H1 (cell line): ENCODE measurements around the gene BIRC7. TPM values are rescaled to one million over a fixed set of nuclear protein-coding genes. Genes with fewer than 3 reads are reported as not detected.

Experiments
- CTCF ChIA-PET: fragments of 300-600 bp; sonication (Branson Sonifier 250); formaldehyde crosslinking; loops from one replicate; lab custom pipeline; 2021; ENCODE audit not compliant: partially characterized antibody; lab: Charles Lee
- POLR2A ChIA-PET: fragments of 300-600 bp; sonication (Branson Sonifier 250); formaldehyde crosslinking; loops from one replicate; lab custom pipeline; 2021; ENCODE audit warnings: inconsistent platforms; ENCODE audit not compliant: partially characterized antibody; lab: Charles Lee
- DNase-seq, 2 experiments: peaks; one replicate each; pipeline versions ENCODE4 v3.0.0 to v3.0.0-alpha.2; 2010 to 2022; ENCODE audit warnings: low spot score in 2 of 2, low read depth in 1 of 2, mixed read lengths in 1 of 2
- FAIRE-seq: peaks from 2 replicates; lab custom pipeline; 2011; peaks lifted over from hg19 to GRCh38; lab: Jason Lieb, UNC
- H2AFZ ChIP-seq: 2 replicates; pipeline ENCODE4 v1.8.1; 2012; ENCODE audit warnings: low read length, inconsistent platforms
- H2AK5ac ChIP-seq: 2 replicates; pipeline ENCODE4 v1.6.1; 2013; ENCODE audit warnings: low read depth, low read length
- H2BK120ac ChIP-seq: replicated peaks from 2 replicates; pipeline ENCODE3; 2013; ENCODE audit warnings: low read depth, low read length, inconsistent platforms
- H2BK12ac ChIP-seq: 2 replicates; pipeline ENCODE4 v1.6.1; 2013; ENCODE audit warnings: low read depth, low read length
- H2BK15ac ChIP-seq: 2 replicates; pipeline ENCODE4 v1.6.1; 2013; ENCODE audit warnings: low read length
- H2BK20ac ChIP-seq: 2 replicates; pipeline ENCODE4 v1.6.1; 2013; ENCODE audit warnings: low read length
- H2BK5ac ChIP-seq: 2 replicates; pipeline ENCODE4 v1.6.1; 2013; ENCODE audit warnings: low read depth, low read length
- H3K14ac ChIP-seq: 2 replicates; pipeline ENCODE4 v1.6.1; 2013; ENCODE audit warnings: inconsistent platforms; ENCODE audit not compliant: insufficient read length
- H3K18ac ChIP-seq: 2 replicates; pipeline ENCODE4 v1.6.1; 2013; ENCODE audit warnings: low read length; ENCODE audit errors: extremely low read depth
- H3K23ac ChIP-seq: 2 replicates; pipeline ENCODE4 v1.6.1; 2013; ENCODE audit warnings: inconsistent platforms; ENCODE audit not compliant: insufficient read length
- H3K23me2 ChIP-seq: 2 replicates; pipeline ENCODE4 v1.6.1; 2013; ENCODE audit warnings: low read depth, low read length
- H3K27ac ChIP-seq: 2 replicates; pipeline ENCODE4 v1.6.1; 2011; ENCODE audit warnings: low read depth, low read length, inconsistent platforms
- H3K27me3 ChIP-seq, 4 experiments: replicated peaks in 1 of 4; 1 replicate in 1 of 4; 2 replicates in 3 of 4; pipeline versions ENCODE4 v1.6.1 to v1.8.1; 2011 to 2013; ENCODE audit warnings: low read length in 3 of 4, mild to moderate bottlenecking in 3 of 4, inconsistent platforms in 2 of 4, mixed read lengths in 2 of 4, moderate library complexity in 1 of 4; ENCODE audit not compliant: control insufficient read depth in 3 of 4, insufficient read depth in 3 of 4; ENCODE audit errors: extremely low read depth in 1 of 4
- H3K36me3 ChIP-seq, 4 experiments: 2 replicates each; pipeline versions ENCODE4 v1.6.1 to v1.8.1; 2011 to 2013; ENCODE audit warnings: mild to moderate bottlenecking in 4 of 4, low read length in 3 of 4, moderate library complexity in 2 of 4, control low read depth in 1 of 4, inconsistent platforms in 1 of 4; ENCODE audit not compliant: insufficient read depth in 4 of 4, control insufficient read depth in 2 of 4
- H3K4ac ChIP-seq: replicated peaks from 2 replicates; pipeline ENCODE3; 2013; ENCODE audit warnings: low read length, low read depth, mixed read lengths, inconsistent platforms; ENCODE audit not compliant: insufficient read length
- H3K4me1 ChIP-seq, 4 experiments: replicated peaks in 1 of 4; 1 replicate in 1 of 4; 2 replicates in 3 of 4; pipeline versions ENCODE4 v1.6.1 to v1.8.1; 2011 to 2013; ENCODE audit warnings: low read length in 3 of 4, inconsistent platforms in 2 of 4, mixed read lengths in 1 of 4; ENCODE audit not compliant: insufficient read depth in 4 of 4, control insufficient read depth in 3 of 4
- H3K4me2 ChIP-seq, 2 experiments: 2 replicates each; pipeline versions ENCODE4 v1.6.1 to v1.8.1; 2011 to 2013; ENCODE audit warnings: low read depth in 2 of 2, low read length in 2 of 2, control low read depth in 1 of 2, inconsistent platforms in 1 of 2, mild to moderate bottlenecking in 1 of 2; ENCODE audit not compliant: insufficient read depth in 1 of 2
- H3K4me3 ChIP-seq, 4 experiments: fragments of 200-600, 300-600 bp in 1 of 4; sonication (generic), shearing (Covaris generic), sonication (Bioruptor Twin) in 1 of 4; 2 replicates each; pipeline versions ENCODE4 v1.5.1 to v1.8.1; 2011 to 2016; ENCODE audit warnings: low read length in 4 of 4, low read depth in 3 of 4, control low read depth in 2 of 4, inconsistent platforms in 2 of 4, mild to moderate bottlenecking in 2 of 4, mixed read lengths in 1 of 4, moderate library complexity in 1 of 4; ENCODE audit not compliant: insufficient read depth in 2 of 4; ENCODE audit errors: extremely low read depth in 1 of 4
- H3K56ac ChIP-seq: replicated peaks from 2 replicates; pipeline ENCODE3; 2013; ENCODE audit warnings: low read depth, mild to moderate bottlenecking, mixed read lengths, low read length, inconsistent platforms; ENCODE audit not compliant: insufficient read length
- H3K79me1 ChIP-seq: 2 replicates; pipeline ENCODE4 v1.6.1; 2013; ENCODE audit warnings: low read depth, low read length, control low read depth
- H3K79me2 ChIP-seq, 2 experiments: 2 replicates each; pipeline versions ENCODE4 v1.6.1 to v1.8.1; 2012 to 2013; ENCODE audit warnings: low read length in 2 of 2, mild to moderate bottlenecking in 2 of 2, inconsistent platforms in 1 of 2; ENCODE audit not compliant: insufficient read depth in 2 of 2, control insufficient read depth in 1 of 2
- H3K9ac ChIP-seq, 4 experiments: replicated peaks in 1 of 4; 1 replicate in 1 of 4; 2 replicates in 3 of 4; pipeline versions ENCODE4 v1.6.1 to v1.8.1; 2011 to 2013; ENCODE audit warnings: low read depth in 3 of 4, low read length in 3 of 4, control low read depth in 2 of 4, mild to moderate bottlenecking in 2 of 4, moderate library complexity in 2 of 4, inconsistent platforms in 1 of 4; ENCODE audit errors: extremely low read depth in 1 of 4
- H3K9me3 ChIP-seq, 2 experiments: 2 replicates each; pipeline versions ENCODE4 v1.6.1 to v1.8.1; 2012 to 2013; ENCODE audit warnings: mild to moderate bottlenecking in 2 of 2, moderate library complexity in 2 of 2, control low read depth in 1 of 2, inconsistent platforms in 1 of 2, low read depth in 1 of 2, low read length in 1 of 2, mixed read lengths in 1 of 2; ENCODE audit not compliant: insufficient read depth in 2 of 2
- H4K20me1 ChIP-seq, 2 experiments: replicated peaks in 1 of 2; 2 replicates each; pipeline versions ENCODE3 to v1.8.1; 2011 to 2013; ENCODE audit warnings: inconsistent platforms in 2 of 2, low read length in 2 of 2, mild to moderate bottlenecking in 1 of 2; ENCODE audit not compliant: insufficient read depth in 2 of 2, control insufficient read depth in 1 of 2
- H4K5ac ChIP-seq: 2 replicates; pipeline ENCODE4 v1.6.1; 2013; ENCODE audit warnings: low read length, low read depth, mixed read lengths, inconsistent platforms; ENCODE audit not compliant: insufficient read length
- H4K8ac ChIP-seq: 2 replicates; pipeline ENCODE4 v1.8.0; 2013; ENCODE audit warnings: mild to moderate bottlenecking, moderate library complexity, low read length, inconsistent platforms; ENCODE audit not compliant: insufficient read depth; ENCODE audit errors: extremely low read depth
- H4K91ac ChIP-seq: replicated peaks from 2 replicates; pipeline ENCODE3; 2013; ENCODE audit warnings: low read length, mixed read lengths, inconsistent platforms; ENCODE audit not compliant: insufficient read length
- EP300 ChIP-seq, 2 experiments: IDR thresholded peaks; 1 replicate in 1 of 2; 2 replicates in 1 of 2; pipeline ENCODE4 v1.6.1; 2011 to 2012; ENCODE audit warnings: low read depth in 2 of 2, low read length in 2 of 2, mild to moderate bottlenecking in 2 of 2, borderline replicate concordance in 1 of 2, inconsistent platforms in 1 of 2, moderate library complexity in 1 of 2
- POU5F1 ChIP-seq: IDR thresholded peaks from 2 replicates; pipeline ENCODE4 v1.6.1; 2011; ENCODE audit warnings: low read depth, mild to moderate bottlenecking, low read length, moderate library complexity
- WGBS, 2 experiments: shearing (Covaris generic) in 1 of 2; methylation state at CpG; one replicate each; pipeline versions ENCODE4 v1.1.6 to v1.1.7; 2013 to 2015; ENCODE audit warnings: low lambda C conversion rate in 2 of 2, mixed read lengths in 2 of 2, inconsistent platforms in 1 of 2, low coverage in 1 of 2, missing lambda C conversion rate in 1 of 2; ENCODE audit not compliant: insufficient replicate concordance in 2 of 2, insufficient coverage in 1 of 2, insufficient read length in 1 of 2; ENCODE audit errors: extremely low coverage in 1 of 2, missing lambda C conversion rate in 1 of 2; 5-methylcytosine and 5-hydroxymethylcytosine counted together
- polyA plus RNA-seq, 7 experiments: library from polyadenylated mRNA; depleted of rRNA in 3 of 7; stranded (reverse) in 5 of 7; unstranded in 2 of 7; fragments of >200 nt in 5 of 7; fragments of 200-250 nt in 2 of 7; gene quantifications; 1 replicate in 5 of 7; 2 replicates in 1 of 7; 4 replicates in 1 of 7; pipeline versions ENCODE4 v1.2.1 to v1.2.3, GENCODE V29; 2011 to 2013; ENCODE audit warnings: missing spikeins in 2 of 7, mixed read lengths in 2 of 7
- total RNA-seq: library from RNA; stranded (reverse); fragmentation: NEBNext Ultra II Directional; extraction: Animal tissue kit (Norgen Biotek cat#: 25700); gene quantifications from 2 replicates; pipeline ENCODE4 v1.2.1, GENCODE V29; 2021

The BIRC7 gene
- total and polyA plus RNA-seq, 2 of the 8 experiments (the other 6 are each of a cell fraction or from before 2014, with no cell fraction given): 0.11 to 0.41 TPM

DNA sequence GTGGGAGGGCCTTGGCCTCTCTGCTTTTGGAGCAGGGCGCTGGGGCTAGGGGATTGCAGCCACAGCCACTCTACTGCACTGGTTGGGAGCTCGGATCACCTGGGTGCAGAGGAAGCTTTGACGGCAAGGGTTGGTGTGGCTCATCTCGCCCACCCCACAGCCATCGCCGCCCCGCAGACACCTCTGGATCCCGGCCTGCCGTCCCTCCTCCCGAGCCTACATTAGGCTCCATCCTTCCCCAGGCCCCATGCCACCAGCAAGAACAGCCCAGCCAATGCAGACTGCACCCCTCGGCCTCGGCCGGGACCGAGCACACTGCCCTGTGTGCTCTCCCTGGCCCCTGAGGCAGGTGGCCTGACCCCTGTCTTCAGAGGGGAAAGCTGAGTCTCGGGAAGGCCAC is 24.8 kb downstream of the BIRC7 start:
- H3K56ac ChIP-seq: no peak overlapping the region
- no peak overlapping the region for H3K27ac ChIP-seq
- no peak overlapping the region for H3K4me3 ChIP-seq
- no peaks in the 10 kb centered on the region for H3K9me3 ChIP-seq
- H2BK5ac ChIP-seq: no peak overlapping the region
- no peak overlapping the region for H2BK20ac ChIP-seq
- no peak overlapping the region for H2BK120ac ChIP-seq
- no peak overlapping the region for H2BK12ac ChIP-seq
- no peak overlapping the region for H3K23ac ChIP-seq
- H3K9ac ChIP-seq: no peak overlapping the region
- CTCF ChIA-PET: interaction anchor here (0.9 to 4.1 kb wide), 7 partner anchors 11 to 36 kb away, joined by 3 to 40 read pairs (median 5); no protein-coding TSS in a partner anchor
- TF ChIP-seq EP300 (IDR thresholded peaks at IDR 0.05; ENCODE audit: borderline replicate concordance in 1 of 2, low read depth in 2 of 2, low read length in 2 of 2) (no peak), POU5F1 (no peak)
- 0 out of 2 replicates have a peak overlapping the region, but pooled peaks have one; percentile 65 for H2AK5ac ChIP-seq
- H3K14ac ChIP-seq: no peak overlapping the region
- no peak overlapping the region for H3K4ac ChIP-seq
- H3K27me3 ChIP-seq: peaks cover 0 to 15% (median 8%) of the 10 kb centered on the region in 4 experiments; a peak in 4 of 7 replicates
- 0 out of 2 replicates have a peak overlapping the region, but pooled peaks have one; percentile 7 for H2BK15ac ChIP-seq
- FAIRE-seq (no peak), DNase-seq (no peak)
- no peaks in the 10 kb centered on the region for H3K36me3 ChIP-seq
- H3K4me1 ChIP-seq: peaks cover 1 to 7% (median 2%) of the 10 kb centered on the region in 4 experiments; a peak in 5 of 7 replicates
- peaks cover 0 to 4% of the 10 kb centered on the region in 2 experiments for H4K20me1 ChIP-seq
- no peaks in the 10 kb centered on the region for H3K79me2 ChIP-seq
- no peak overlapping the region for H3K18ac ChIP-seq
- H3K79me1 ChIP-seq: no peaks in the 10 kb centered on the region
- POLR2A ChIA-PET: interaction anchor here (1.0 to 1.8 kb wide), 3 partner anchors 8 to 11 kb away, joined by 3 to 4 read pairs (median 3); no protein-coding TSS in a partner anchor
- no peak overlapping the region for H4K91ac ChIP-seq
- H4K8ac ChIP-seq: no peak overlapping the region; the same call in 1 of the 2 replicates
- 85% methylated on average over 13 of the region's 15 CpGs; no CpG with 5 or more reads in 1 of the 2 experiments for WGBS, 2 experiments
- H3K23me2 ChIP-seq: no peaks in the 10 kb centered on the region
- H2AFZ ChIP-seq: no peak overlapping the region
- H4K5ac ChIP-seq: no peak overlapping the region
- H3K4me2 ChIP-seq: no peak overlapping the region
